GM12878 (cell line): ENCODE data around the gene FAM89B. TPM values are rescaled to one million over a fixed set of nuclear protein-coding genes. Genes with fewer than 3 reads are reported as not detected.

Experiments
- BACH1 ChIP-seq: fragments of 450-650 bp; IDR thresholded peaks from 2 replicates; pipeline ENCODE4 v1.6.1; 2017; ENCODE audit warnings: mild to moderate bottlenecking, borderline replicate concordance
- BCL11A ChIP-seq: IDR thresholded peaks from 2 replicates; pipeline ENCODE4 v1.6.1; 2011; ENCODE audit warnings: low read depth, low read length
- BHLHE40 ChIP-seq, 2 experiments: fragments of 450-650 bp in 1 of 2; IDR thresholded peaks; 2 replicates each; pipeline ENCODE4 v1.6.1; 2011 to 2017; ENCODE audit warnings: low read depth in 2 of 2, borderline replicate concordance in 1 of 2, improper control_type of control experiment in 1 of 2, low read length in 1 of 2, mild to moderate bottlenecking in 1 of 2
- BMI1 ChIP-seq: fragments of 450-650 bp; IDR thresholded peaks from 2 replicates; pipeline ENCODE4 v1.6.1; 2016; ENCODE audit warnings: mild to moderate bottlenecking, moderate library complexity, borderline replicate concordance
- CEBPB ChIP-seq, 2 experiments: fragments of 150-350 bp in 1 of 2; IDR thresholded peaks; 2 replicates each; pipeline ENCODE4 v1.6.1; 2012 to 2014; ENCODE audit warnings: low read depth in 2 of 2, low read length in 2 of 2, borderline replicate concordance in 1 of 2, inconsistent platforms in 1 of 2
- DPF2 ChIP-seq: fragments of 450-650 bp; IDR thresholded peaks from 2 replicates; pipeline ENCODE4 v1.6.1; 2017; ENCODE audit warnings: mild to moderate bottlenecking
- ESRRA ChIP-seq: IDR thresholded peaks from 2 replicates; pipeline ENCODE4 v1.6.1; 2012; ENCODE audit warnings: mild to moderate bottlenecking, low read length, improper control_type of control experiment
- EZH2 ChIP-seq: IDR thresholded peaks from 2 replicates; pipeline ENCODE4 v1.6.1; 2012; ENCODE audit warnings: low read depth, mild to moderate bottlenecking, control low read depth, inconsistent platforms, low read length, borderline replicate concordance; ENCODE audit not compliant: control insufficient read depth
- IRF4 ChIP-seq: IDR thresholded peaks from 2 replicates; pipeline ENCODE4 v1.6.1; 2011; ENCODE audit warnings: low read depth, low read length
- KLF5 ChIP-seq: fragments of 450-650 bp; IDR thresholded peaks from 2 replicates; pipeline ENCODE4 v1.6.1; 2014; ENCODE audit warnings: mild to moderate bottlenecking; ENCODE audit not compliant: partially characterized antibody
- MTA3 ChIP-seq: IDR thresholded peaks from 2 replicates; pipeline ENCODE4 v1.6.1; 2012; ENCODE audit warnings: low read length, inconsistent platforms, borderline replicate concordance
- NFXL1 ChIP-seq: fragments of 450-650 bp; IDR thresholded peaks from 2 replicates; pipeline ENCODE4 v1.6.1; 2017; ENCODE audit warnings: antibody characterized with exemption, mild to moderate bottlenecking, borderline replicate concordance
- NFYB ChIP-seq: IDR thresholded peaks from 2 replicates; pipeline ENCODE4 v1.6.1; 2011; ENCODE audit warnings: low read depth, mild to moderate bottlenecking, low read length, improper control_type of control experiment, moderate library complexity; ENCODE audit not compliant: insufficient read depth
- PAX5 ChIP-seq: IDR thresholded peaks from 2 replicates; pipeline ENCODE4 v1.6.1; 2011; ENCODE audit warnings: low read depth, low read length, borderline replicate concordance
- POLR2A ChIP-seq: IDR thresholded peaks from 2 replicates; pipeline ENCODE4 v1.6.1; 2011; ENCODE audit warnings: low read depth, mild to moderate bottlenecking, low read length
- RFX5 ChIP-seq: IDR thresholded peaks from 2 replicates; pipeline ENCODE4 v1.6.1; 2011; ENCODE audit warnings: low read depth, low read length, improper control_type of control experiment
- RUNX3 ChIP-seq: IDR thresholded peaks from 2 replicates; pipeline ENCODE4 v1.6.1; 2012; ENCODE audit warnings: low read length, inconsistent platforms
- SIN3A ChIP-seq: IDR thresholded peaks from 2 replicates; pipeline ENCODE4 v1.6.1; 2012; ENCODE audit warnings: low read depth, low read length, improper control_type of control experiment
- SIX5 ChIP-seq: IDR thresholded peaks from 2 replicates; pipeline ENCODE4 v1.6.1; 2011; ENCODE audit warnings: mild to moderate bottlenecking, low read depth, low read length, moderate library complexity; ENCODE audit not compliant: severe bottlenecking
- STAT1 ChIP-seq: fragments of 450-650 bp; conservative IDR thresholded peaks from 2 replicates; pipeline ENCODE4 v1.6.1; 2014; ENCODE audit warnings: antibody characterized with exemption, mild to moderate bottlenecking
- SUZ12 ChIP-seq: fragments of 200-600 bp; sonication (generic); IDR thresholded peaks from one replicate; pipeline ENCODE4 v1.6.1; 2018; ENCODE audit warnings: antibody characterized with exemption, mild to moderate bottlenecking; ENCODE audit not compliant: unreplicated experiment
- polyA plus RNA-seq, 11 experiments: library from polyadenylated mRNA; depleted of rRNA in 4 of 11; unstranded in 6 of 11; stranded (reverse) in 5 of 11; fragments of >200 nt; fragmentation: Nextera tagmentation in 4 of 11; fragmentation: Illumina TruSeq in 1 of 11; extraction: Ambion mirVana in 4 of 11; extraction: Trizol in 1 of 11; gene quantifications; 1 replicate in 1 of 11; 2 replicates in 10 of 11; pipeline versions ENCODE4 v1.2.1 to v1.2.3, GENCODE V29; 2011 to 2016; ENCODE audit warnings: inconsistent platforms in 2 of 11, missing spikeins in 2 of 11, low read depth in 1 of 11
- total RNA-seq, 4 experiments: library from RNA; depleted of rRNA in 3 of 4; stranded (reverse); fragments of >200 nt in 3 of 4; fragmentation: Illumina TruSeq in 1 of 4; extraction: Trizol in 1 of 4; gene quantifications; 2 replicates each; pipeline versions ENCODE4 v1.2.1 to v1.2.3, GENCODE V29; 2013 to 2021
- TF ChIP-seq, protein P1 (sequence below): fragments of 150-350 bp; IDR thresholded peaks from 2 replicates; pipeline ENCODE4 v1.6.1; 2014; ENCODE audit warnings: mild to moderate bottlenecking, low read depth, low read length
- TF ChIP-seq, protein P2 (sequence below): fragments of 450-650 bp; IDR thresholded peaks from 2 replicates; pipeline ENCODE4 v1.6.1; 2016; ENCODE audit warnings: mild to moderate bottlenecking, moderate library complexity, borderline replicate concordance
- TF ChIP-seq, protein P3 (sequence below): IDR thresholded peaks from 2 replicates; pipeline ENCODE4 v1.6.1; 2011; ENCODE audit warnings: mild to moderate bottlenecking, low read depth, low read length, moderate library complexity; ENCODE audit not compliant: insufficient replicate concordance

The FAM89B gene
- total and polyA plus RNA-seq, 10 of the 15 experiments (the other 5 are each of a cell fraction or from before 2014, with no cell fraction given), result 0.34 to 36.7 (median 9.8) TPM

DNA sequence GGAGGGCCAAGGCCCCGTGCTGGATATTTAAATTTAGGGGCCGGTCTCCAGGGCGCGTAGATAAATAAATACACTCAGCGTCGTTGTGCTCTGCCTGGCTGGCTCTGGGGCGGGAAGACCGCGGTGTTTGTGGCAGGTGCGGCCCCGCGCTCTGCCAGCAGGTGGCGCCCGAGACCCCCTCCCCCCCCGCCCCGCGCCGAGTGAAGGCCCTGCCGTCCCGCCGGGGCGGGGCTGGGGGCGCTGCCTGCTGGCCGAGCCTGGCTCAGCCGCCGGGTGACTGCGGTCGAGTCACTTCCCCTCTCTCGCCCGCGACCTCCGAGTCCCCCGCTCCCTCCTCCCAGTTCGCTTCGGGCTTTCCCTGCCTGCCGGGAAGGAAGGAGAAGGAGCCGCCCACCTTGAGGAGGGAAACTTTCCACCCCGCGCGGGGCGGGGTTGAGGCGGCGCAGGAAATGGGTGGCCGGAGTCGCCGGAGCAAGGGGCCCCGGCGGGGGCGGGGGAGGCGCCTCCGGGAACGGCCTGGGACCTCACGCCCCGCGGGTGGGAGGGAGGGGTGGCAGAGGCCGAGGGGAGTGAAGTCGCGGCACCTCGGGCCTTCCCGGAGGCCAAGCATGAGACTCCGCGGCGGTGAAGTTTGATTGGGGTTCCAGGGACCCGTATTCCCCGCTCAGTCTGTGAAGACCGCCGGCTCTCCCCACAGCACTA, 1.9 kb downstream of the FAM89B start (continued):
- TF ChIP-seq RUNX3 (no peak), NFXL1 (no peak), POLR2A (peak; percentile 62), STAT1 (no peak), BCL11A (peak; percentile 54; the same call in 1 of the 2 replicates), BHLHE40 (IDR thresholded peaks at IDR 0.05; ENCODE audit: borderline replicate concordance in 1 of 2, low read depth in 2 of 2, low read length in 1 of 2) (peak; percentile 80 to 92), MTA3 (no peak), KLF5 (peak; percentile 27), IRF4 (peak; percentile 79), BACH1 (peak; percentile 86), BMI1 (no peak), CEBPB (IDR thresholded peaks at IDR 0.05; ENCODE audit: borderline replicate concordance in 1 of 2, low read depth in 2 of 2, low read length in 2 of 2) (no peak), EZH2 (no peak), RFX5 (no peak), PAX5 (0 out of 2 replicates have a peak, but pooled peaks have one; percentile 59), SIN3A (no peak), ESRRA (no peak), SIX5 (peak; percentile 16), SUZ12 (no peak), DPF2 (peak; percentile 86), NFYB (no peak)
- TF ChIP-seq, protein P1, sequence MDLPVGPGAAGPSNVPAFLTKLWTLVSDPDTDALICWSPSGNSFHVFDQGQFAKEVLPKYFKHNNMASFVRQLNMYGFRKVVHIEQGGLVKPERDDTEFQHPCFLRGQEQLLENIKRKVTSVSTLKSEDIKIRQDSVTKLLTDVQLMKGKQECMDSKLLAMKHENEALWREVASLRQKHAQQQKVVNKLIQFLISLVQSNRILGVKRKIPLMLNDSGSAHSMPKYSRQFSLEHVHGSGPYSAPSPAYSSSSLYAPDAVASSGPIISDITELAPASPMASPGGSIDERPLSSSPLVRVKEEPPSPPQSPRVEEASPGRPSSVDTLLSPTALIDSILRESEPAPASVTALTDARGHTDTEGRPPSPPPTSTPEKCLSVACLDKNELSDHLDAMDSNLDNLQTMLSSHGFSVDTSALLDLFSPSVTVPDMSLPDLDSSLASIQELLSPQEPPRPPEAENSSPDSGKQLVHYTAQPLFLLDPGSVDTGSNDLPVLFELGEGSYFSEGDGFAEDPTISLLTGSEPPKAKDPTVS, result no peak
- TF ChIP-seq, protein P2, sequence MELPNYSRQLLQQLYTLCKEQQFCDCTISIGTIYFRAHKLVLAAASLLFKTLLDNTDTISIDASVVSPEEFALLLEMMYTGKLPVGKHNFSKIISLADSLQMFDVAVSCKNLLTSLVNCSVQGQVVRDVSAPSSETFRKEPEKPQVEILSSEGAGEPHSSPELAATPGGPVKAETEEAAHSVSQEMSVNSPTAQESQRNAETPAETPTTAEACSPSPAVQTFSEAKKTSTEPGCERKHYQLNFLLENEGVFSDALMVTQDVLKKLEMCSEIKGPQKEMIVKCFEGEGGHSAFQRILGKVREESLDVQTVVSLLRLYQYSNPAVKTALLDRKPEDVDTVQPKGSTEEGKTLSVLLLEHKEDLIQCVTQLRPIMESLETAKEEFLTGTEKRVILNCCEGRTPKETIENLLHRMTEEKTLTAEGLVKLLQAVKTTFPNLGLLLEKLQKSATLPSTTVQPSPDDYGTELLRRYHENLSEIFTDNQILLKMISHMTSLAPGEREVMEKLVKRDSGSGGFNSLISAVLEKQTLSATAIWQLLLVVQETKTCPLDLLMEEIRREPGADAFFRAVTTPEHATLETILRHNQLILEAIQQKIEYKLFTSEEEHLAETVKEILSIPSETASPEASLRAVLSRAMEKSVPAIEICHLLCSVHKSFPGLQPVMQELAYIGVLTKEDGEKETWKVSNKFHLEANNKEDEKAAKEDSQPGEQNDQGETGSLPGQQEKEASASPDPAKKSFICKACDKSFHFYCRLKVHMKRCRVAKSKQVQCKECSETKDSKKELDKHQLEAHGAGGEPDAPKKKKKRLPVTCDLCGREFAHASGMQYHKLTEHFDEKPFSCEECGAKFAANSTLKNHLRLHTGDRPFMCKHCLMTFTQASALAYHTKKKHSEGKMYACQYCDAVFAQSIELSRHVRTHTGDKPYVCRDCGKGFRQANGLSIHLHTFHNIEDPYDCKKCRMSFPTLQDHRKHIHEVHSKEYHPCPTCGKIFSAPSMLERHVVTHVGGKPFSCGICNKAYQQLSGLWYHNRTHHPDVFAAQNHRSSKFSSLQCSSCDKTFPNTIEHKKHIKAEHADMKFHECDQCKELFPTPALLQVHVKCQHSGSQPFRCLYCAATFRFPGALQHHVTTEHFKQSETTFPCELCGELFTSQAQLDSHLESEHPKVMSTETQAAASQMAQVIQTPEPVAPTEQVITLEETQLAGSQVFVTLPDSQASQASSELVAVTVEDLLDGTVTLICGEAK, result no peak
- TF ChIP-seq, protein P3, sequence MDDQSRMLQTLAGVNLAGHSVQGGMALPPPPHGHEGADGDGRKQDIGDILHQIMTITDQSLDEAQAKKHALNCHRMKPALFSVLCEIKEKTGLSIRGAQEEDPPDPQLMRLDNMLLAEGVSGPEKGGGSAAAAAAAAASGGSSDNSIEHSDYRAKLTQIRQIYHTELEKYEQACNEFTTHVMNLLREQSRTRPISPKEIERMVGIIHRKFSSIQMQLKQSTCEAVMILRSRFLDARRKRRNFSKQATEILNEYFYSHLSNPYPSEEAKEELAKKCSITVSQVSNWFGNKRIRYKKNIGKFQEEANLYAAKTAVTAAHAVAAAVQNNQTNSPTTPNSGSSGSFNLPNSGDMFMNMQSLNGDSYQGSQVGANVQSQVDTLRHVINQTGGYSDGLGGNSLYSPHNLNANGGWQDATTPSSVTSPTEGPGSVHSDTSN, result no peak
